ENCODE results near the gene CUTA.
A peak's percentile ranks its signal among the peaks of the same experiment; 100 is the strongest.
"Not testable (repeated sequence)": the region's sequence is repeated elsewhere in the genome, so short reads cannot be mapped to it uniquely, and the experiment has no call there.

The CUTA gene

DNA sequence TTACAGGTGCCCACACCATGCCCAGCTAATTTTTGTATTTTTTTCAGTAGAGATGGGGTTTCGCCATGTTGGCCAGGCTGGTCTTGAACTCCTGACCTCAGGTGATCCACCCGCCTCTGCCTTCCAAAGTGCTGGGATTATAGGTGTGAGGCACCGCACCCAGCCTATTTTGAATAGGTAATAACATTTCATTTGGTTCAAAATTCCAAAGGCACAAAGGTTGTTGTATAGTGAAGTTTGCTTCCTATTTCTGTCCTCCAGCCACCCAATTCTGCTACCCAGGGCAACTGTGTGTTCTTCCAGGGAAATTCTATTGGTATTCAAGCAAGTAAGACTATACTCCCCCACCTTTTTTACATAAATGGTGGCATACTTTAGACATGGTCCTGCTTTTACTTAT, 19.3 kb downstream of the CUTA start:
- not testable (repeated sequence) for DNase-seq

DNA sequence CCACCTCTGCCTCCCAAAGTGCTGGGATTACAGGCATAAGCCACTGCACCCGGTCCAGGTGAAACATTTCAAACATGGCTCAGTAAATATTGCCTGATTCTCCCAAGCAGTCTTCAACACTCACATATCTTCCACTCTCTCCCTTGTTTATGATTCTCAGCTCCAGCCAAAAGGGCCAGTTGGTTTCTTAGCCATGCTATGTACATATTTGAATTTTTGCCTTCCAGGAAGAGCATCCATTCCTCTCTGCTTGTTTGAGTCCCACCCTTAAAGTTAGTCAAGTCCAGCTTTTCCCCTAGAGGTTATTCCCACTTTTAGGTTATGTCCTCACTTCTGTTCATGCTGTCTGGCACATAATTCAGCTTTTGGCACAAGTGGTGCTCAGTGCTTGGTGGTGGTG, 20.4 kb downstream of the CUTA start:
- no peak for DNase-seq

DNA sequence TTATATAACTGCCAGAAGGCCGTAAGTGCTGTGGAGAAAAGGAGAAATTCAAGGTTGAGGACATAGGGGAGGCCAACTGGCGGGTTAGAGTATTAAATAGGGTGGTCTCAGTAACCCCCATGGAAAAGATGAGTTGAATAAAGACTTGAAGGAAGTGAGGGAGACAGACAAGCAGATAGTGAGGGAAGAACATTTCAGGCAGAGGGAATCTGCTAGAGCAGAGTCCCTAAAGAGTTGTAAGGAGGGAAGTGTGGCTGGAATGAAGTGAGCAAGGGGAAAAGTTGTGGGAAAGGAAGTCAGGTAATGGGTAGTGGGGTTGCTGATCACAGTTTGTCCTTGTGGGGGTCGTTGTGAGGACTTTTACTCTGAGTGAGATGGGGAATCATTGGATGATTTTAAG, 24.9 kb downstream of the CUTA start:
- DNase-seq, result no peak

DNA sequence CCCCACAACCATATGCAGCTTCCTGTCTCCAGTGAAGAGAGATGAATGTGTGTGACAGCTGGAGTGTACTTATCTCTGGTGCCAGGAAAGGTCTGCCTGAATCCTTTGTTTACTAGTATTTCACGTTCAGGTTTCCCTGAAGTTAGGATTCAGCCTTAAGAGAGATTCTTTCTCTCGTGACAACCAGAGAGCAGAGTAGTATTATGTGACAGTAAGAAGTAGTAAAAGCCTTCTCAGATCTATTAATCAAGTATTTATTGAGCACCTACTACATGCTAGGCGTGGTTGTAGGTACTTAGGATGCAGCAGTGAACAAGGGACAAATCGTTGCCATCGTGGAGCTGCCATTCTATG, 25.3 kb downstream of the CUTA start:
- DNase-seq, result no peak

DNA sequence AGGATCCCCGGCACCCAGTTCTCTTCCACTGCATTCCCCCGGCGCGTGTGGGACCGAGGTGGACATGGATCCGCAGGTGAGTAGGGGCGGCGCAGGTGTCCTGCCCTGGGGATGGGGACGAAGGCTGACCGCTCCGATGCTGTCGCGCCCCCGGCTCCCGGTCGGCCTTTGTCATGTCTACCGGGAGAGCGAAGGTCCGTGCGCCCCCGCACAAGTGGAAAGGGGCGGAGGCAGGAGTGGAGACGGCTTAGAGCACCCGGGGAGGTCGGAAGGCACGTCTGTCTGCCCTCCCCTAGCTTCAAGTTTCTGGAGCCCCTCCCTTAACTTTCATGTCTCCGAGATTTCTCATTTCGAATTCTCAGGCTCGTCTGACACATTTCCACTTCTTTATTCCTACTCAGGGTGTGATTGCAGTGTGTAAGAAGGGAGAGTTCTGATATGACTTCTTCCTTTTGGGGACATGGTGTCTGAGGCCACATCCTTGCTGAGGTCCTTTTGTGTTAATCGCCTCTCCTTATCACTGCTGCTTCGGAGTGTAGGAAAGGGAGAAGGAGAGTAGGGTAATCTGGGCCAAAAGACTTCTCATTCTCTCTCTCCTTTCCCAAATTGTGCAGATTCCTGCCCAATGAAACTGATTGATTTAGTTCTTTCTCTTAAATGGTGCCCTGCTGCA, 25.8 kb downstream of the CUTA start:
- no peak for DNase-seq

DNA sequence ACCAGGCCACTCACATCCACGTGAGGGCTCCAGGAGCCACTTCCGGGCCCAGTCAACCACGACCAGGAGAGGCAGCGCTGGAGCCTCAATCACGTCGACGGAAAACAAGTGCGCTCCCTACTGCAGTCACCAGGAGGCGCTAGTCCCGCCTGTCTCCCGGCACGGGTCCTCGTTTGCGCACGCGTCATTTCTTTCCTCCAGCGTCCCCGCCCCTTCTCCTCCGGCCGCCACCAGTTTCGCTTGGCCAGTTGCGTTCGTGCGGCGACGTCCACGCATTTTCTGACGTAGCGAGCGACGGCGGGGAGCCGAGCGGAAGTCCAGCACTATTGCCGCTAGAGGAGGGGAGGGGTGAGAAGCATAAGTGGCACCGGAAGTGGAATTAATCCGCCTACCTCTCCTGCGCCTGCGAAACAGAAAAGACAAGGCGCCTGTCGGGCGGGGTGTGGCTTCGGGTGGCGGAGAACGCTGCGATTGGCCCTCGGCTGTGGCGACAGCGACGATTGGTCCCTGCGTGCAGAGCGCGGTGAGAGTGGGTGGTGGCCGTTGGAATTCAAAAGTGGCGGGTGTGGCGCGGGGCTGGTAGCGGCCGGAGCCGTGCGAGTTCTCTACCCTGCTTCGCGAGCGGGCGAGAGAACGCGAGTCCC, 26.5 kb downstream of the CUTA start, which contains the start of gene KIFC1:
Gene KIFC1, plus strand, starts transcription at position 546 of the 644 bp plus-strand sequence. CDS start 163 bp downstream, outside the sequence.
- peak; percentile 98 for DNase-seq

DNA sequence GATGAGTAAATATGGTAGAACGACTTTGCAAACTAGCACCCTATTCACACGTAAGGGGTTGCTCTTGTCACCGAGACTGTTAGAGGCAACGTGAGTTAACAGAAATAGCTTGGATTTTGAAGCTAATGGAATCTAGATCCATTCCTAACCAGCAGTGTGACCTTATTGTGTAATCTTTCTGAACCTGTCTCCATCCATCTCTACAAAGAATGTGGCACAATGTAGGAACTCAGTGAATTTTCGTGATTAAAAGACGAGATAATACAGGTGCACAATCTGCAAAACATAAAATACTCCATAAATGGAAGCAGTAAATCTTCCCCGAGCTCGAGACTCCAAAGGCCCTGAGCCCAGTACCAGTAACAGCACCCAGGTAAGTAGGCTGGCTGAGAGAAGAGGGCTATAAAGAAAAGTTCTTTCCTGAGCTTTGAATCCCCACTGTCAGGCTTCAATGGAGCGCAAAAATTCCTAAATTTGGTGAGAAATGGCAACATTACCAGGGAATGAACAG, 27.1 kb downstream of the CUTA start:
- no peak for DNase-seq

DNA sequence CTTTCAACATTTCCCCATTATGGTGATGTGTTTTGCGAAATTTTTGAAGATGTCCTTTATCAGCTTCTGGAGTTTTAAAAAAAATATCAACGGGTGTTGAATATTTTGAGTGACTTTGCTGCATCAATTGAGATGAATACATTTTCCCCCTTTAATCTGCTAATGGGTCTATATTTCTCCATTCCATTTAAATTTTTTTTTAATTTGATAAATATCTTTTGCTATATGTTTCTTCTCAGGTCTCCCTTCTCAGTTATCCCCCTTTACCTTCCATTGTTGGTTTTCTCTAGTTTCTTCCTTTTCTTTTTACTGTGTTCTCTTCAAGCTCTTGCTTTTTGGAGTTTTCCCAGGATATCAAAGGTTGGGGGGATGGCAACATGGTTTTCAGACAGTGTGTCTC, 27.7 kb downstream of the CUTA start:
- DNase-seq, result no peak

DNA sequence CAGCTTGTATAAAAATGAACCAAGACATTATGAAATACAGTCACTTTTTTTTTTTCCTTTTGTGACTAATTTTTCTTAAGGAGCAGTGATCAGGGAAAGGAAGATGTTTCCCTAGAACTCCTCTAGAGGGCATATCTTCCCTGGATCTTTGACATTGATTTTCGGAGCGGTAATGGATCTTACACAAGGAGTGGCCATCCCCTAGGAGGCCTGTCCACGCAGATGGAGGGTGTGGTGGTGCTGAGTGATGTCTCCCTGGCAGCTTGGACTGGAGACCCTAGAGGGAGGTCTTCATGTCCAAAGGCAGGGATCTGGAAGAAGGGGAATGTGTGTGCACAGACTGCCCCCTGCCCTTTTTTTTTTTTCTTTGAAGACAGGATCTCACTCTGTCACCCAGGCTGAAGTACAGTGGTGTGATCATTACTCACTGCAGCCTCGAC, 33.3 kb downstream of the CUTA start:
- DNase-seq, result no peak

DNA sequence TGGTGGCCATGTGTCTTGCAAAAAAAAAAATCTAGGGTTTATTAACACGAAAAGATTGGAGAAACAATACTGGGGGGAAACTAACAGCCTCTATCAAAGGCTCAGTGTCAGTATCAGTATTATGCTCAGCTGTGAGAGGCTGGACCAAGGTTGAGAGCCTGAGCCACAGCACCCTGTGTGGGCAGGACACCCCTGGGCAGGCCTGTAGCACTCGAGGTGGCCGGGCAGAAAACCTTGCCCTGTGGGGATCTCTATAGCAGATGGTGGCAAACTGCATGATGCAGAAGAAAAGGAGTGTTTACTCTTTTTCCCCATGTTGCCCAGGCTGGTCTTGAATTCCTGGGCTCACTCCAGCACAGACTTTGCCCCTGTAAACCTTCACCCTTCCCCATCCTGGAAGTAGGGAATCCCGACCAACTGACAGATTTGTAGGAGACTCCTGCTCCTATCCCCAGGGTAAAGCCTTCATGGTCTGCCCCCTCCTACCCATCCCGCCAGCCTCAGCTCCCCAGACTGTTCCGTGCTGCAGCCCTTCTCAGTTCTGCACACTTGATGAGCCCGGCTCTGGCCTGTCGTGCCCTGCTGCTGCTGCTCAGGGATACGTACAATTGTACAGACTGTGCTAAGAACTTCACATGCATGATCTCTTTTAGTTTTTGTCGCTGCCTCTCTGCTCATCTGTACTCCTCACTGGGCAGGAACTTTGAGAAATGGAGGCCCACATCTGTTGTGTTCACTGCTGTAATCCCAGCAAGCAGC, 34.3 kb downstream of the CUTA start:
- no peak for DNase-seq

DNA sequence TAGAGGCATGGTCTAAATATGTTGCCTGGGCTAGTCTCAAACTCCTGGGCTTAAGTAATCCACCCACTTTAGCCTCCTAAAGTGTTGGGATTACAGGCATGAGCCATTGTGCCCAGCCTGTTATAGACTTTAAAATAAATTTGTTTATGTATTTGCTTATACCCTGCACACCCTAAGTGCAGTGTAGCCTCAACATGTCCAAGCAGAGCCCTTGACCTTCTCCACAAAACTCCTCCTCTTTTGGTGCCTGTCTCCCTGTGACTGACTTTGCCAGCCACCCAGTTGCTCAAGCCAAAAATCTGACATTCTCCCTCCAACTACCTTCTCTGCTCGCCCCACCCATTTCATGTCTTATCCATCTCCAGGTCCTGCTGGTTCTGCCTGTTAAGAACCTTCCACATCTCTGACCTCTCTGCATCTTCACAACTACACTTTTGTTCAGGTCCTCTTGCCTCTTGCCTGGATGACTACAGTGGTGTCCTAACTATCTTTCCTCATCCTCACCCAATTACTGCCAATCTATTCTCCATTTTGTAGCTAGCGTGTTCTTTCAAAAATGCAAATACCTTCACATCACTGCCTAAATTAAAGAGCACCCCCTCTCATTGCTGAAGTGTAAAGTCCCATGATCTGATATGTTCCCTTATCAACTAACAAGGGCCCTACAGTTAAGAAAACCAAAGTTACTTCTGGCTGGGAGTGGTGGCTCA, 37.5 kb downstream of the CUTA start:
- no peak for DNase-seq

DNA sequence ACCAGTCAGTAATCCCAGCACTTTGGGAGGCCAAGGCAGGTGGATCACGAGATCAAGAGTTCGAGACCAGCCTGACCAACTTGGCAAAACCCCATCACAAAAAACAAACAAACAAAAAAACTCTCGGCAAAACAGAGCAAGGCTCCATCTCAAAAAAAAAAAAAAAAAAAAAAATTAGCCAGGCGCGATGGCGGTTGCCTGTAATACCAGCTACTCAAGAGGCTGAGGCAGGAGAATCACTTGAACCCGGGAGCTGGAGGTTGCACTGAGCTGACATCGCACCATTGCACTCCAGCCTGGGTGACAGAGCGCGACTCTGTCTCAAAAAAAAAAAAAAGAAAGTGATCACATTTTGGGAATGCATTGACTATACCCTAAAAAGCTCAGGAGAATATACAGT, 38.7 kb downstream of the CUTA start:
- not testable (repeated sequence) for DNase-seq

DNA sequence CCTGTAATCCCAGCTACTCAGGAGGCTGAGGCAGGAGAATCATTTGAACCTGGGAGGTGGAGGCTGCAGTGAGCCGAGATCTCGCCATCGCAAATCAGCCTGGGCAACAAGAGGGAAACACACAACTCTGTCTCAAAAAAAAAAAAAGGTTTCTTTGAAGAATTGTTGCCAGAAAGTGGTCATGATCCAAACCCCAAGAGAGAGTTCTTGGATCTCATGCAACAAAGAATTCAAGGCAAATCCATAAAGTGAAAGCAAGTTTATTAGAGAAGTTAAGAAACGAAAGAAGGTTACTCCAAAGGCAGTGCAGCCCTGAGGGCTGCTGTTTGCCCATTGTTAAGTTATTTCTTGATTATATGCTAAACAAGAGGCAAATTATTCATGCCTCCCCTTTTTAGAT, 40.7 kb downstream of the CUTA start:
- no peak for DNase-seq

DNA sequence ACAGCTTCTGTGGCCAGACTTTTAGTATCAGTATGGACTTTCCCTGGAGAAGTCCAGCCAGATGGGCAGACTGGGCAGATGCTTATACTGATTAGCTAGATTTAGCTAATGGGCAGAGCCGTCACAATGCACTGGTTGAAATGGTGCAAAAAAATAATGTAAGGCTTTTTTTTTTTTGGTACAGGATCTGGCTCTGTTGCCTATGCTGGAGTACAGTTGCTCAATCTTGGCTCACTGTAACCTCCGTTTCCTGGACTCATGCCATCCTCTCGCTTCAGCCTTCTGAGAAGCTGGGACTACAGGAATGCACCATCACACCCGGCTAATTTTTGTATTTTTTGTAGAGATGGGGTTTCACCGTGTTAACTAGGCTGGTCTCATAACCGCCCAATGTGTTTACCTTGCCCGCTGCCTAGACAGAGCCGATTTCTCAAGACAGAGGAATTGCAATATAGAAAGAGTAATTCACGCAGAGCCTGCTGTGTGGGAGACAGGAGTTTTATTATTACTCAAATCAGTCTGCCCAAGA, 42.7 kb downstream of the CUTA start:
- DNase-seq, result no peak

DNA sequence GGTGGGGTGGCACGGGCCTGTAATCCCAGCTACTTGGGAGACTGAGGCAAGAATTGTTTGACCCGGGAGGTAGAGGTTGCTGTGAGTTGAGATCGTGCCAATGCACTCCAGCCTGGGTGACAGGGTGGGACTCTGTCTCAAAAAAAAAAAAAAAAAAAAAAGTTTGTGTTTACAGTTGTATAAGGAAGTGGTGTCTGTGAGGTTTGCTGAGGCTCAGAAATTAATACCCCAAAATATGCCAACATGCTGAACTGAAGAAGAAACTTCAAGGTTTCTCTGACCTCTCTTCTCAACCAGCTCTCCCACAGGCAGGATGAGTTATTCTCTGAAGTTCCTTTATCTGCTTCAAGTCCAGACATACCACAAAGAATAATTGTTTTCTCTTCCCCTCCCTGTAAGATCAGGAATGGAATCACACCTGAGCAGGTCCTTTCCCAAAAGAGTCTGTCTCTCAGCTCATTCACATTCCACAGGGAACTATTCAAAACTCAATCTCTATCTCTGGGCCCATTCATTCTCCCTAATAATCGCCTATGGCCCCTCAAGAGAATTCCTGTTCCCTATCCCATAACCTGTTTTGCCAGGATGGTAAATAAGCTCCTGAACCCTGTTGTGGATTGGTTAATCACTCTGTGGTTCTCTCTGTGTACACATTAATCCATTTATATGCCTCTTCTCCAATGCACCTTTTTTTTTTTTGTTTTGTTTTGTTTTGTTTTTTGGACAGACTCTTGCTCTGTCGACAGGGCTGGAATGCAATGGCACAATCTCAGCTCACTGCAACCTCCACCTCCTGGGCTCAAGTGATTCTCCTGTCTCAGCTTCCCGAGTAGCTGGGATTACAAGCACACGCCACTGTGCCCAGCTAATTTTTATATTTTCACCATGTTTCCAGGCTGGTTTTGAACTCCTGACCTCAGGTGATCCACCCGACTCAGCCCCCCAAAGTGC, 43.7 kb downstream of the CUTA start:
- no peak for DNase-seq

DNA sequence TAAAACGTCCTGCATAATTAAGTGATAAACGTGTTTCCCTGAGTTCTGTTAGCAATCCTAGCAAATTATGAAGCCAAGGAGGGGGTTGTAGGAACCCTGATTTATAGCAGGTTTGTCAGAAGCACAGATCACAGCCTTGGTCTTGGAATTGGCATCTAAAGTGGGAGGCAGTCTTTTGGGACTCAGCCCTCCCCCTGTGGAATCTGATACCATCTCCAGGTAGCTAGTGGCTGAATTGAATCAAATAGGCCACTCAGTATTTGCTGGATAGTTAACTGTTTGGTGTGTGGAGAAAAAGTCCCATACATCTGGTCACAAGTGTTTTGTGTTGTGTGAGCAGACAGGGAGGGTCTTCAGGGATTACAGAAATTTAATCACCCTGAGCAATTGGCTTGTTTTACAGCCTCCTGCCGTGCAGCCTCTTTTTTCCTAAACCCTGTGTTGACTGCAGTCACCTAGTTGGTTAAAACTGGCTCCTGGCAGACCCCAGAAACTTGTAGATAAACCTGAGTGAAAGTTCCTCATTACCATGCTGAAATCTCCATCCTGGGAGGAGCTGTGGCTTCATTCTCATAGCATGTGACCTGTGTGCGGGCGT, 45.3 kb downstream of the CUTA start:
- no peak for DNase-seq

DNA sequence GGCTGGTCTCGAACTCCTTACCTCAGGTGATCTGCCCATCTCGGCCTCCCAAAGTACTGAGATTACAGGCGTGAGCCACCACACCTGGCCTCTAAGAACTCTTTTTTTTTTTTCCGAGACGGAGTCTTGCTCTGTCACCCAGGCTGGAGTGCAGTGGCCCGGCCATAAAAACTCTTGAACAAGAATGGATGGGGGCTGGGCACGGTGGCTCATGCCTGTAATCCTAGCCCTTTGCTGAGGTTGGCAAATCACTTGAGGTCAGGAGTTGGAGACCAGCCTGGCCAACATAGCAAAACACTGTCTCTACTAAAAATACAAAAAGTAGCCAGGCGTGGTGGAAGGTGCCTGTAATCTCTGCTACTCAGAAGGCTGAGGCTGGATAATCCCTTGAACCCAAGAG, 46.0 kb downstream of the CUTA start:
- not testable (repeated sequence) for DNase-seq

DNA sequence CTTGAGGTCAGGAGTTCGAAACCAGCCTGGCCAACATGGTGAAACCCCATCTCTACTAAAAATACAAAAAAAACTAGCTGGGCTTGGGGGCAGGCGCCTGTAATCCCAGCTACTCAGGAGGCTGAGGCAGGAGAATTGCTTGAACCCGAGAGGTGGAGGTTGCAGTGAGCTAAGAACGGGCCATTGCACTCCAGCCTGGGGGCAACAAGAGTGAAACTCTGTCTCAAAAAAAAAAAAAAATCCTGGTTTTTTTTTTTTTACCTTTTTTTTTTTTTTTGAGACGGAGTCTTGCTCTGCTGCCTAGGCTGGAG, 50.2 kb downstream of the CUTA start:
- DNase-seq, result not testable (repeated sequence)

DNA sequence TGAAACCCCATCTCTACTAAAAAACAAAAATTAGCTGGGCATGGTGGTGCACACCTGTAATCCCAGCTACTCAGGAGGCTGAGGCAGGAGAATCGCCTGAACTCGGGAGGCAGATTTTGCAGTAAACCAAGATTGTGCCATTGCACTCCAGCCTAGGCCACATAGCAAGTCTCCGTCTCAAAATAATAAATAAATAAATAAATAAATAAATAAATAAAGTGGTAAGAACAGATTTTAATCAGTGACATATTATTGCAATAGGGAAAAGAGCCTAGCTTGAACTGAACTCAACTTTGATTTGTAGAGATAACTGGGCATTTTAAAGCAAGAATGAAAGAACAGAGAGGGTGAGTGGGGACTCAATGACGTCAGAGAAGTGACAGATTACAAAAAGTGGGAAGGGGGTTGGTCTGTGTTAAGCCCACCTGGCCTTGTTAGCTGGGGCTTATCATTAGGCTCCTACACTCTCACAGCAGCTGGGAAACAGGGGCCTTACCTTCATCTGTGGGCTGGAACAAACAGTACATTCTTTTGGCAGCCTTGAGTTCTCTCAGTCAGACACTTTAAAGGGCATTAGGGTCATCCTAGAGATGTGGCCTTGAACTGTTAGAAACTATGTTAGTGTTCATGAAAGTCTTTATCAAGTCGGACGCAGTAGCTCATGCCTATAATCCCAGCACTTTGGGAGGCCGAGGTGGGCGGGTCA, 50.7 kb downstream of the CUTA start:
- DNase-seq, result no peak

Data from NCI-H1092 (cell line).